UCSD-AML1 (cell line): ENCODE results near the gene CX3CL1.
"Not testable (repeated sequence)": the region's sequence is repeated elsewhere in the genome, so short reads cannot be mapped to it uniquely, and the experiment has no call there.

Source experiments
- DNase-seq: peaks from one replicate; lab custom pipeline; 2025; ENCODE audit not compliant: unreplicated experiment; lab: John Stamatoyannopoulos, UW

The CX3CL1 gene

GRCh38 chr16:57372372-57373116, at the start of gene CX3CL1:
TSS of gene CX3CL1 (plus strand) at chr16:57372490. CDS start at chr16:57372569, 79 bp downstream.
- no peak for DNase-seq

GRCh38 chr16:57324749-57325148, 47.5 kb upstream of the CX3CL1 start:
- DNase-seq, result no peak

GRCh38 chr16:57325458-57325857, 46.8 kb upstream of the CX3CL1 start:
- no peak for DNase-seq

GRCh38 chr16:57329718-57330327, 42.5 kb upstream of the CX3CL1 start:
- no peak for DNase-seq

- no peak for DNase-seq
Measured at GRCh38 chr16:57331355-57331754, 40.9 kb upstream of the CX3CL1 start.

- DNase-seq, result no peak
Measured at GRCh38 chr16:57333402-57333801, 38.9 kb upstream of the CX3CL1 start.

- DNase-seq, result no peak
Measured at GRCh38 chr16:57335366-57335765, 36.9 kb upstream of the CX3CL1 start.

GRCh38 chr16:57341062-57341440, 31.2 kb upstream of the CX3CL1 start:
- DNase-seq, result no peak

GRCh38 chr16:57341441-57342303, 30.6 kb upstream of the CX3CL1 start:
- DNase-seq, result no peak

GRCh38 chr16:57342606-57343005, 29.7 kb upstream of the CX3CL1 start:
- not testable (repeated sequence) for DNase-seq

- DNase-seq, result no peak
Measured at GRCh38 chr16:57343221-57343620, 29.1 kb upstream of the CX3CL1 start.

GRCh38 chr16:57344094-57344493, 28.2 kb upstream of the CX3CL1 start:
- DNase-seq, result not testable (repeated sequence)

GRCh38 chr16:57345021-57345420, 27.3 kb upstream of the CX3CL1 start:
- DNase-seq, result no peak

- DNase-seq, result no peak
Measured at GRCh38 chr16:57345666-57346204, 26.6 kb upstream of the CX3CL1 start.

GRCh38 chr16:57347858-57348257, 24.4 kb upstream of the CX3CL1 start:
- no peak for DNase-seq

- DNase-seq, result no peak
Measured at GRCh38 chr16:57348327-57348726, 24.0 kb upstream of the CX3CL1 start.

- DNase-seq, result no peak
Measured at GRCh38 chr16:57349212-57350031, 22.9 kb upstream of the CX3CL1 start.

- no peak for DNase-seq
Measured at GRCh38 chr16:57352636-57353047, 19.6 kb upstream of the CX3CL1 start.

- DNase-seq, result no peak
Measured at GRCh38 chr16:57354311-57354710, 18.0 kb upstream of the CX3CL1 start.

- no peak for DNase-seq
Measured at GRCh38 chr16:57355898-57356414, 16.3 kb upstream of the CX3CL1 start.
